Gastroesophageal sphincter (tissue), 4 donors: ENCODE data around the gene SLC24A3. TPM values are rescaled to one million over a fixed set of nuclear protein-coding genes. Genes with fewer than 3 reads are reported as not detected.
A peak's percentile ranks its signal among the peaks of the same experiment; 100 is the strongest.

Source experiments
- ATAC-seq: fragments of 150-250 bp; one replicate; pipeline ENCODE4 v1.9.1; 2016; ENCODE audit warnings: mild to moderate bottlenecking, moderate library complexity
- H3K27ac ChIP-seq, 4 donors: fragments of 200-600 bp; sonication (generic) in 3 of 4; 1 replicate in 3 of 4; 2 replicates in 1 of 4; pipeline ENCODE4 v1.5.1; 2016 to 2019
- H3K27me3 ChIP-seq: fragments of 200-600 bp; sonication (generic); one replicate; pipeline ENCODE4 v1.5.1; 2019
- H3K36me3 ChIP-seq, 2 donors: fragments of 200-600 bp; sonication (generic); one replicate each; pipeline ENCODE4 v1.5.1; 2019; ENCODE audit warnings: control low read depth in 1 of 2
- H3K4me1 ChIP-seq, 3 donors: fragments of 200-600 bp; sonication (generic); 1 replicate in 2 of 3; 2 replicates in 1 of 3; pipeline ENCODE4 v1.5.1; 2016 to 2019; ENCODE audit warnings: control low read depth in 2 of 3
- H3K4me3 ChIP-seq, 2 donors: fragments of 200-600 bp; sonication (generic); one replicate each; pipeline ENCODE4 v1.5.1; 2019; ENCODE audit warnings: mild to moderate bottlenecking in 1 of 2, moderate library complexity in 1 of 2
- H3K9me3 ChIP-seq, 3 donors: fragments of 200-600 bp; sonication (generic); one replicate each; pipeline ENCODE4 v1.5.1; 2017 to 2019; ENCODE audit warnings: control low read depth in 2 of 3
- EP300 ChIP-seq: sonication (generic); formaldehyde crosslinking; IDR thresholded peaks from one replicate; pipeline ENCODE4 v1.6.1; 2017; ENCODE audit warnings: antibody characterized with exemption, mild to moderate bottlenecking
- POLR2A ChIP-seq, 2 donors: fragments of 450-650 bp; IDR thresholded peaks; one replicate each; pipeline ENCODE4 v1.6.1; 2017; ENCODE audit warnings: antibody characterized with exemption in 2 of 2, mild to moderate bottlenecking in 2 of 2, moderate library complexity in 1 of 2
- POLR2AphosphoS5 ChIP-seq: sonication (generic); formaldehyde crosslinking; IDR thresholded peaks from one replicate; pipeline ENCODE4 v1.6.1; 2017; ENCODE audit warnings: antibody characterized with exemption
- WGBS, 2 donors: methylation state at CpG; one replicate each; pipeline ENCODE4 v1.1.5; 2018; ENCODE audit warnings: low coverage in 1 of 2; 5-methylcytosine and 5-hydroxymethylcytosine counted together
- total RNA-seq, 4 donors: library from RNA; depleted of rRNA; stranded (reverse); fragments of >200 nt; gene quantifications; one replicate each; pipeline ENCODE4 v1.1.0, GENCODE V29; 2016
- TF ChIP-seq, protein P1 (sequence below), 4 experiments: fragments of 200-600 bp in 2 of 4; fragments of 450-650 bp in 2 of 4; sonication (generic) in 1 of 4; IDR thresholded peaks; one replicate each; pipeline ENCODE4 v1.5.1; 2017 to 2019; ENCODE audit warnings: antibody characterized with exemption in 4 of 4, mild to moderate bottlenecking in 2 of 4, moderate library complexity in 2 of 4

The SLC24A3 gene
- total RNA-seq, 4 donors from 2014 or later, result 2.7 to 13.5 (median 5.5) TPM

DNA sequence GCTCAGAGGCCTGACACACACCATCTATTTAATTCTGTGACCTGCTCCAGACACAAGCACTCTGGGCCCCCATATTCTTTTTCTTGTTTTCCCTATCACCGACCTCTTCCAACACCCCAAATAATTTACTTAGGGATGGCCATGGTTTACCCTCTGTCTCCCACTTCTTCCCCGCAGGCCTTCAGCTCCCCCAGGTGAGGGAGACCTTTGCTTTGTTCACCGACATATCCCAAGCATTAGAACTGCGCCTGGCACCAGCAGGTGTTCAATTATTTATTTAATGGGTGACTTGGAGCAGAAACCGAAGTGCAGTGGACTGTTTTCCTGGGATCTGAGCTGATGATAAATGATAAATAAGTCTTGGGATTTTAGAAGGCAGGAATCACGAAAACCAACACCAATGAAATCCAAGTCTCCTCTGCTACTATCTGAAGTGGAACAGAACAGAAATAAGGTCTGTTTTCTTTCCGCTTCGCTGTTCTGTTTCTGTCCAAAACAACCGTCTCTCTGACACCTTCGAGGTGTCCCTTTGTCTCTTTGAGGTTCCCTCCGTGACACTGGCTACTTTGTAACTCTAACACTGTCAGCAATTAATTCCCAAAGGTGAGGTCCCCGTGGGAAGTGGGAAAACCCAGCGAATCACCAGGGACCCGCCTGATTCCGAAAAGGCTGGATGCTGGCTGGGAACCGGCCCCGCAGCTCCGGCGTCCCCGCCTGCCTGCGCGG lies 544.5 kb downstream of the SLC24A3 start:
- Histone ChIP-seq H3K27me3 (no peaks in the 10 kb centered on the region), H3K9me3 (no peaks in the 10 kb centered on the region), H3K27ac (peak overlapping the region; percentile 66 to 97 (median 92)), H3K36me3 (no peaks in the 10 kb centered on the region), H3K4me3 (peak overlapping the region; percentile 60 to 89), H3K4me1 (peaks cover 2 to 47% (median 16%) of the 10 kb centered on the region in 3 donors)
- TF ChIP-seq POLR2A (IDR thresholded peaks at IDR 0.05) (no peak), POLR2AphosphoS5 (no peak), EP300 (no peak)
- TF ChIP-seq, protein P1, sequence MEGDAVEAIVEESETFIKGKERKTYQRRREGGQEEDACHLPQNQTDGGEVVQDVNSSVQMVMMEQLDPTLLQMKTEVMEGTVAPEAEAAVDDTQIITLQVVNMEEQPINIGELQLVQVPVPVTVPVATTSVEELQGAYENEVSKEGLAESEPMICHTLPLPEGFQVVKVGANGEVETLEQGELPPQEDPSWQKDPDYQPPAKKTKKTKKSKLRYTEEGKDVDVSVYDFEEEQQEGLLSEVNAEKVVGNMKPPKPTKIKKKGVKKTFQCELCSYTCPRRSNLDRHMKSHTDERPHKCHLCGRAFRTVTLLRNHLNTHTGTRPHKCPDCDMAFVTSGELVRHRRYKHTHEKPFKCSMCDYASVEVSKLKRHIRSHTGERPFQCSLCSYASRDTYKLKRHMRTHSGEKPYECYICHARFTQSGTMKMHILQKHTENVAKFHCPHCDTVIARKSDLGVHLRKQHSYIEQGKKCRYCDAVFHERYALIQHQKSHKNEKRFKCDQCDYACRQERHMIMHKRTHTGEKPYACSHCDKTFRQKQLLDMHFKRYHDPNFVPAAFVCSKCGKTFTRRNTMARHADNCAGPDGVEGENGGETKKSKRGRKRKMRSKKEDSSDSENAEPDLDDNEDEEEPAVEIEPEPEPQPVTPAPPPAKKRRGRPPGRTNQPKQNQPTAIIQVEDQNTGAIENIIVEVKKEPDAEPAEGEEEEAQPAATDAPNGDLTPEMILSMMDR (IDR thresholded peaks at IDR 0.05), result no peak
- WGBS, 2 donors, result 29 to 35% methylated on average over 8 to 11 of the region's 22 CpGs
- no peak for ATAC-seq

DNA sequence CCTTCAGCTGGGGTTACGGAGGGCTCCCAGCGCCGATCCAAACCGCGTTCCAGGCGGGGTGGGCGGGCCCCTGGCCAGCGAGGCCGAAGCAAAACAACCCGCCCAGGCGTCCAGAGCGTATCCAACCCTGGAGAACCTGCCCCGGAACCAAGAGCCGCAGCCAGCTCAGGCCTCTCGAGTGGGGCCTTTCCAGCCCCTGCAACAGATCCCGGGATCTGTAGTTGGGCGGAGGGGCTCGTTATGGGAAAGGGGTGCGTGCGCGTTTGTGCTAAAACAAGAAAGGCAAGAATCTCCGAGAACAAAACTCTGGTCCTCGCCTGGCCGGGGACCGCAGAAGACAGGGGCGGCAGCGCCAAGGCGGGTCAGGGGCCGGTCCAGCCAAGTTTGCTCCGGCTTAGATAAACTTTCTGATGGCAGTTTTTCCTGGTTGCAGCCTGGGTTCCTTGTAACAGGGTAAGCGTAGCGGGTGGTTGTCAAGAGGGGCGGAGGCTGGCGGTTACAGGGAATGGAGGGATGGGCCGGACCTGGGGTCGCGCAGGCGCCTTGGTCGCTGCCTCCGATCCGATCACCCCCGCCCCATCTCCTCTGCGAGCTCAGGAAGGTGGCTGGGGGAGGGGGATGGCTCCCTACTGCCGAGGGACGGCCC lies 545.2 kb downstream of the SLC24A3 start:
- 0% methylated on average over 5 to 7 of the region's 45 CpGs for WGBS, 2 donors
- Histone ChIP-seq H3K4me1 (peaks cover 2 to 50% (median 16%) of the 10 kb centered on the region in 3 donors), H3K27me3 (no peaks in the 10 kb centered on the region), H3K9me3 (no peaks in the 10 kb centered on the region), H3K27ac (peak overlapping the region; percentile 66 to 97 (median 92)), H3K4me3 (peak overlapping the region; percentile 60 to 89), H3K36me3 (no peaks in the 10 kb centered on the region)
- peak; percentile 50 to 65 for TF ChIP-seq POLR2A (IDR thresholded peaks at IDR 0.05)
- TF ChIP-seq POLR2AphosphoS5, result peak; percentile 63
- TF ChIP-seq, protein P1 (IDR thresholded peaks at IDR 0.05), result no peak
- no peak for TF ChIP-seq EP300
- ATAC-seq, result peak; percentile 91

DNA sequence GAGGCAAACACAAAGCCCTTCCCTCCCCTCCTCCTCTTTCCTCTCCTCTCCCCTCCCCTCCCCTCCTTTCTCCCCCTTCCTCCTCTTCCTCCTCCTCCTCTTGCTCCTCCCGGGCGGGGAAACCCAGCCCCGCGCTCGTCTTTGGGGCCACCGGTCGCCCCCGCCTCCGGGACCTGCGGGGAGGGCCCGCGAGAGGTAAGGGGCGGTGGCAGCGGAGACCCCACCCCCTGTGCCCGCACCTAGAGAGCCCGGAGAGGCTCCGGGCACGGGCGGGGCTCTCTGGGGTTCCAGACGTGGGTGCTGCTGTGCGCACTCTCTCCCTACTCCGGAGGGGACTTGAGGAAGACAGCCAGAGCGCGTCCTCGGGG lies 545.7 kb downstream of the SLC24A3 start, which contains the start of gene RIN2:
Gene RIN2 (plus strand): TSS at position 126 of the 368 bp plus-strand sequence. CDS start 131,344 bp downstream, outside the sequence.
- no CpG with 5 or more reads among the region's 25 CpGs for WGBS, 2 donors
- Histone ChIP-seq H3K4me3 (peak within 1 kb of the TSS; percentile 60 to 89), H3K9me3 (no peaks in the 10 kb centered on the region), H3K4me1 (peaks cover 2 to 50% (median 16%) of the 10 kb centered on the region in 3 donors), H3K27ac (peak within 1 kb of the TSS; percentile 66 to 97 (median 92)), H3K36me3 (no peaks in the 10 kb centered on the region), H3K27me3 (no peaks in the 10 kb centered on the region)
- peak; percentile 36 for ATAC-seq
- TF ChIP-seq EP300 (no peak), POLR2AphosphoS5 (no peak), POLR2A (IDR thresholded peaks at IDR 0.05) (no peak)
- TF ChIP-seq, protein P1 (IDR thresholded peaks at IDR 0.05), result no peak

DNA sequence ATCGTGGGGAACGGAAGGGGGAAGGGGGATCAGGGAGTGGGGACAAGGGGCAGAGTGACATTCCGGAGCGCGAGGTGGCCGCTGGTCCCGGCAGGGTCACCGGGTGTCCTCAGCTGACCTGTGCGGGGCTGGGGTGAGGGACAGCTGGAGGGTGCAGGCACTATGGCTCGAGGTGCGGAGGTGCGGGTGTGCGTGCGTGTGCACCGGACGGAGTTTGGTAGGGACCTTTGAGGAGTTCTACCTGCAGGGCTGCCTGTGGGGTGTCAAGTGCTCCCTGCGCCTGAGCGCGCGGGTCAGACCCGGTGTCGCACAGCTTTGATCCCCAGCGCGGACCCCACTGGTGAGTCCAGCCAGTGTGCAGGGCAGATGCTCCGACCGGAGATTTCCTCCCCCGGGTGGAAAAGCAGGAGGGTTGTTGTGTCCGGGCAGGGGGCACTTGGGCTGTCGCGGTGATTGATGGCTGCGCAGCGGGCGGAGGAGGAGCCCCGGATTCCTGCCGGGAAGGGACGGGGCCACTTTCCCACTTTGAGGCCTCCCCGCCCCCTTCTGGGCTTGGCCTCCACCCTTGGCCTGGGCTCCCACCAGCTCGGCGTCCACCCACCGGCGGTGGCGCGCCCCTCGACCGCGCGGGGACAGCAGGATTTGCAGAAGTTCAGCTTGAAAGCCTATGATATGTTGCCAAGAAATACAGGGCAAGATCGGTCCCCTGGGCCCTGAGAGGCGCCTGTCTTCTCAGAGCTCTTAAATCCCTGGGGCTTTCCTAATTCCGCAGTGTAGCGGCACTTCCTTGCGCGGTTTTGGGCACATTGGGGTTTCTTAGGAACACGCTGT lies 546.3 kb downstream of the SLC24A3 start:
- Histone ChIP-seq H3K27ac (peak overlapping the region; percentile 66 to 97 (median 92)), H3K27me3 (no peaks in the 10 kb centered on the region), H3K4me3 (peak overlapping the region; percentile 60 to 89), H3K9me3 (no peaks in the 10 kb centered on the region), H3K4me1 (peaks cover 2 to 50% (median 16%) of the 10 kb centered on the region in 3 donors), H3K36me3 (no peaks in the 10 kb centered on the region)
- peak; percentile 17 for ATAC-seq
- WGBS, 2 donors, result 8 to 10% methylated on average over 5 to 16 of the region's 54 CpGs
- TF ChIP-seq, protein P1 (IDR thresholded peaks at IDR 0.05), result no peak
- no peak for TF ChIP-seq EP300
- no peak for TF ChIP-seq POLR2A (IDR thresholded peaks at IDR 0.05)
- TF ChIP-seq POLR2AphosphoS5, result no peak
